H1 (cell line): Measurements from ENCODE around the gene INTS1. TPM values are rescaled to one million over a fixed set of nuclear protein-coding genes. Genes with fewer than 3 reads are reported as not detected.

ENCODE experiments used
- CTCF ChIA-PET: fragments of 300-600 bp; sonication (Branson Sonifier 250); formaldehyde crosslinking; loops from one replicate; lab custom pipeline; 2021; ENCODE audit not compliant: partially characterized antibody; lab: Charles Lee
- POLR2A ChIA-PET: fragments of 300-600 bp; sonication (Branson Sonifier 250); formaldehyde crosslinking; loops from one replicate; lab custom pipeline; 2021; ENCODE audit warnings: inconsistent platforms; ENCODE audit not compliant: partially characterized antibody; lab: Charles Lee
- DNase-seq, 2 experiments: peaks; one replicate each; pipeline versions ENCODE4 v3.0.0 to v3.0.0-alpha.2; 2010 to 2022; ENCODE audit warnings: low spot score in 2 of 2, low read depth in 1 of 2, mixed read lengths in 1 of 2
- FAIRE-seq: peaks from 2 replicates; lab custom pipeline; 2011; peaks lifted over from hg19 to GRCh38; lab: Jason Lieb, UNC
- H2AFZ ChIP-seq: 2 replicates; pipeline ENCODE4 v1.8.1; 2012; ENCODE audit warnings: low read length, inconsistent platforms
- H2AK5ac ChIP-seq: 2 replicates; pipeline ENCODE4 v1.6.1; 2013; ENCODE audit warnings: low read depth, low read length
- H2BK120ac ChIP-seq: replicated peaks from 2 replicates; pipeline ENCODE3; 2013; ENCODE audit warnings: low read depth, low read length, inconsistent platforms
- H2BK12ac ChIP-seq: 2 replicates; pipeline ENCODE4 v1.6.1; 2013; ENCODE audit warnings: low read depth, low read length
- H2BK15ac ChIP-seq: 2 replicates; pipeline ENCODE4 v1.6.1; 2013; ENCODE audit warnings: low read length
- H2BK20ac ChIP-seq: 2 replicates; pipeline ENCODE4 v1.6.1; 2013; ENCODE audit warnings: low read length
- H2BK5ac ChIP-seq: 2 replicates; pipeline ENCODE4 v1.6.1; 2013; ENCODE audit warnings: low read depth, low read length
- H3K14ac ChIP-seq: 2 replicates; pipeline ENCODE4 v1.6.1; 2013; ENCODE audit warnings: inconsistent platforms; ENCODE audit not compliant: insufficient read length
- H3K18ac ChIP-seq: 2 replicates; pipeline ENCODE4 v1.6.1; 2013; ENCODE audit warnings: low read length; ENCODE audit errors: extremely low read depth
- H3K23ac ChIP-seq: 2 replicates; pipeline ENCODE4 v1.6.1; 2013; ENCODE audit warnings: inconsistent platforms; ENCODE audit not compliant: insufficient read length
- H3K23me2 ChIP-seq: 2 replicates; pipeline ENCODE4 v1.6.1; 2013; ENCODE audit warnings: low read depth, low read length
- H3K27ac ChIP-seq: 2 replicates; pipeline ENCODE4 v1.6.1; 2011; ENCODE audit warnings: low read depth, low read length, inconsistent platforms
- H3K27me3 ChIP-seq, 4 experiments: replicated peaks in 1 of 4; 1 replicate in 1 of 4; 2 replicates in 3 of 4; pipeline versions ENCODE4 v1.6.1 to v1.8.1; 2011 to 2013; ENCODE audit warnings: low read length in 3 of 4, mild to moderate bottlenecking in 3 of 4, inconsistent platforms in 2 of 4, mixed read lengths in 2 of 4, moderate library complexity in 1 of 4; ENCODE audit not compliant: control insufficient read depth in 3 of 4, insufficient read depth in 3 of 4; ENCODE audit errors: extremely low read depth in 1 of 4
- H3K36me3 ChIP-seq, 4 experiments: 2 replicates each; pipeline versions ENCODE4 v1.6.1 to v1.8.1; 2011 to 2013; ENCODE audit warnings: mild to moderate bottlenecking in 4 of 4, low read length in 3 of 4, moderate library complexity in 2 of 4, control low read depth in 1 of 4, inconsistent platforms in 1 of 4; ENCODE audit not compliant: insufficient read depth in 4 of 4, control insufficient read depth in 2 of 4
- H3K4ac ChIP-seq: replicated peaks from 2 replicates; pipeline ENCODE3; 2013; ENCODE audit warnings: low read length, low read depth, mixed read lengths, inconsistent platforms; ENCODE audit not compliant: insufficient read length
- H3K4me1 ChIP-seq, 4 experiments: replicated peaks in 1 of 4; 1 replicate in 1 of 4; 2 replicates in 3 of 4; pipeline versions ENCODE4 v1.6.1 to v1.8.1; 2011 to 2013; ENCODE audit warnings: low read length in 3 of 4, inconsistent platforms in 2 of 4, mixed read lengths in 1 of 4; ENCODE audit not compliant: insufficient read depth in 4 of 4, control insufficient read depth in 3 of 4
- H3K4me2 ChIP-seq, 2 experiments: 2 replicates each; pipeline versions ENCODE4 v1.6.1 to v1.8.1; 2011 to 2013; ENCODE audit warnings: low read depth in 2 of 2, low read length in 2 of 2, control low read depth in 1 of 2, inconsistent platforms in 1 of 2, mild to moderate bottlenecking in 1 of 2; ENCODE audit not compliant: insufficient read depth in 1 of 2
- H3K4me3 ChIP-seq, 4 experiments: fragments of 200-600, 300-600 bp in 1 of 4; sonication (generic), shearing (Covaris generic), sonication (Bioruptor Twin) in 1 of 4; 2 replicates each; pipeline versions ENCODE4 v1.5.1 to v1.8.1; 2011 to 2016; ENCODE audit warnings: low read length in 4 of 4, low read depth in 3 of 4, control low read depth in 2 of 4, inconsistent platforms in 2 of 4, mild to moderate bottlenecking in 2 of 4, mixed read lengths in 1 of 4, moderate library complexity in 1 of 4; ENCODE audit not compliant: insufficient read depth in 2 of 4; ENCODE audit errors: extremely low read depth in 1 of 4
- H3K56ac ChIP-seq: replicated peaks from 2 replicates; pipeline ENCODE3; 2013; ENCODE audit warnings: low read depth, mild to moderate bottlenecking, mixed read lengths, low read length, inconsistent platforms; ENCODE audit not compliant: insufficient read length
- H3K79me1 ChIP-seq: 2 replicates; pipeline ENCODE4 v1.6.1; 2013; ENCODE audit warnings: low read depth, low read length, control low read depth
- H3K79me2 ChIP-seq, 2 experiments: 2 replicates each; pipeline versions ENCODE4 v1.6.1 to v1.8.1; 2012 to 2013; ENCODE audit warnings: low read length in 2 of 2, mild to moderate bottlenecking in 2 of 2, inconsistent platforms in 1 of 2; ENCODE audit not compliant: insufficient read depth in 2 of 2, control insufficient read depth in 1 of 2
- H3K9ac ChIP-seq, 4 experiments: replicated peaks in 1 of 4; 1 replicate in 1 of 4; 2 replicates in 3 of 4; pipeline versions ENCODE4 v1.6.1 to v1.8.1; 2011 to 2013; ENCODE audit warnings: low read depth in 3 of 4, low read length in 3 of 4, control low read depth in 2 of 4, mild to moderate bottlenecking in 2 of 4, moderate library complexity in 2 of 4, inconsistent platforms in 1 of 4; ENCODE audit errors: extremely low read depth in 1 of 4
- H3K9me3 ChIP-seq, 2 experiments: 2 replicates each; pipeline versions ENCODE4 v1.6.1 to v1.8.1; 2012 to 2013; ENCODE audit warnings: mild to moderate bottlenecking in 2 of 2, moderate library complexity in 2 of 2, control low read depth in 1 of 2, inconsistent platforms in 1 of 2, low read depth in 1 of 2, low read length in 1 of 2, mixed read lengths in 1 of 2; ENCODE audit not compliant: insufficient read depth in 2 of 2
- H4K20me1 ChIP-seq, 2 experiments: replicated peaks in 1 of 2; 2 replicates each; pipeline versions ENCODE3 to v1.8.1; 2011 to 2013; ENCODE audit warnings: inconsistent platforms in 2 of 2, low read length in 2 of 2, mild to moderate bottlenecking in 1 of 2; ENCODE audit not compliant: insufficient read depth in 2 of 2, control insufficient read depth in 1 of 2
- H4K5ac ChIP-seq: 2 replicates; pipeline ENCODE4 v1.6.1; 2013; ENCODE audit warnings: low read length, low read depth, mixed read lengths, inconsistent platforms; ENCODE audit not compliant: insufficient read length
- H4K8ac ChIP-seq: 2 replicates; pipeline ENCODE4 v1.8.0; 2013; ENCODE audit warnings: mild to moderate bottlenecking, moderate library complexity, low read length, inconsistent platforms; ENCODE audit not compliant: insufficient read depth; ENCODE audit errors: extremely low read depth
- H4K91ac ChIP-seq: replicated peaks from 2 replicates; pipeline ENCODE3; 2013; ENCODE audit warnings: low read length, mixed read lengths, inconsistent platforms; ENCODE audit not compliant: insufficient read length
- CTCF ChIP-seq, 3 experiments: IDR thresholded peaks; 1 replicate in 2 of 3; 2 replicates in 1 of 3; pipeline versions ENCODE4 v1.5.1 to v1.6.1; 2011; ENCODE audit warnings: low read length in 3 of 3, mild to moderate bottlenecking in 3 of 3, inconsistent platforms in 2 of 3, low read depth in 1 of 3, moderate library complexity in 1 of 3; ENCODE audit not compliant: insufficient read depth in 1 of 3; ENCODE audit errors: control extremely low read depth in 1 of 3
- EP300 ChIP-seq, 2 experiments: IDR thresholded peaks; 1 replicate in 1 of 2; 2 replicates in 1 of 2; pipeline ENCODE4 v1.6.1; 2011 to 2012; ENCODE audit warnings: low read depth in 2 of 2, low read length in 2 of 2, mild to moderate bottlenecking in 2 of 2, borderline replicate concordance in 1 of 2, inconsistent platforms in 1 of 2, moderate library complexity in 1 of 2
- FOSL1 ChIP-seq: IDR thresholded peaks from 2 replicates; pipeline ENCODE4 v1.6.1; 2011; ENCODE audit warnings: mild to moderate bottlenecking, low read depth, low read length, moderate library complexity; ENCODE audit not compliant: insufficient read depth
- JUND ChIP-seq: IDR thresholded peaks from 2 replicates; pipeline ENCODE4 v1.6.1; 2011; ENCODE audit warnings: mild to moderate bottlenecking, improper control_type of control experiment, low read length
- MAX ChIP-seq: IDR thresholded peaks from 2 replicates; pipeline ENCODE4 v1.6.1; 2012; ENCODE audit warnings: inconsistent platforms
- SP4 ChIP-seq: IDR thresholded peaks from 2 replicates; pipeline ENCODE4 v1.6.1; 2012; ENCODE audit warnings: low read length, inconsistent platforms
- USF2 ChIP-seq: IDR thresholded peaks from 2 replicates; pipeline ENCODE4 v1.6.1; 2011; ENCODE audit warnings: low read length, improper control_type of control experiment
- WGBS, 2 experiments: shearing (Covaris generic) in 1 of 2; methylation state at CpG; one replicate each; pipeline versions ENCODE4 v1.1.6 to v1.1.7; 2013 to 2015; ENCODE audit warnings: low lambda C conversion rate in 2 of 2, mixed read lengths in 2 of 2, inconsistent platforms in 1 of 2, low coverage in 1 of 2, missing lambda C conversion rate in 1 of 2; ENCODE audit not compliant: insufficient replicate concordance in 2 of 2, insufficient coverage in 1 of 2, insufficient read length in 1 of 2; ENCODE audit errors: extremely low coverage in 1 of 2, missing lambda C conversion rate in 1 of 2; 5-methylcytosine and 5-hydroxymethylcytosine counted together
- polyA plus RNA-seq, 7 experiments: library from polyadenylated mRNA; depleted of rRNA in 3 of 7; stranded (reverse) in 5 of 7; unstranded in 2 of 7; fragments of >200 nt in 5 of 7; fragments of 200-250 nt in 2 of 7; gene quantifications; 1 replicate in 5 of 7; 2 replicates in 1 of 7; 4 replicates in 1 of 7; pipeline versions ENCODE4 v1.2.1 to v1.2.3, GENCODE V29; 2011 to 2013; ENCODE audit warnings: missing spikeins in 2 of 7, mixed read lengths in 2 of 7
- total RNA-seq: library from RNA; stranded (reverse); fragmentation: NEBNext Ultra II Directional; extraction: Animal tissue kit (Norgen Biotek cat#: 25700); gene quantifications from 2 replicates; pipeline ENCODE4 v1.2.1, GENCODE V29; 2021

The INTS1 gene
- total and polyA plus RNA-seq, 2 of the 8 experiments (the other 6 are each of a cell fraction or from before 2014, with no cell fraction given) = 76.9 to 104 TPM

GRCh38 chr7:1501487-1502270 is 2.5 kb downstream of the INTS1 start:
- Histone ChIP-seq H4K20me1 (peaks cover 12 to 26% of the 10 kb centered on the region in 2 experiments), H3K14ac (no peak overlapping the region), H4K5ac (no peak overlapping the region), H3K9ac (no peak overlapping the region), H3K27me3 (no peaks in the 10 kb centered on the region), H3K56ac (no peak overlapping the region), H3K9me3 (no peaks in the 10 kb centered on the region), H4K91ac (no peak overlapping the region), H3K27ac (no peak overlapping the region), H2AK5ac (no peak overlapping the region), H3K23me2 (peaks cover 4% of the 10 kb centered on the region; the same call in 1 of the 2 replicates), H2BK20ac (no peak overlapping the region), H2BK120ac (no peak overlapping the region), H3K4me2 (no peak overlapping the region), H3K79me1 (peaks cover 14% of the 10 kb centered on the region; the same call in 1 of the 2 replicates), H2BK12ac (no peak overlapping the region), H3K18ac (no peak overlapping the region), H2BK15ac (no peak overlapping the region), H3K79me2 (peaks cover 10 to 29% of the 10 kb centered on the region in 2 experiments; a peak in 3 of 4 replicates), H4K8ac (no peak overlapping the region), H3K23ac (no peak overlapping the region), H3K4me1 (peaks cover under 1 to 15% (median 9%) of the 10 kb centered on the region in 4 experiments; a peak in 6 of 7 replicates), H2AFZ (no peak overlapping the region), H3K4me3 (no peak overlapping the region), H2BK5ac (no peak overlapping the region), H3K36me3 (peaks cover 9 to 47% (median 32%) of the 10 kb centered on the region in 4 experiments; a peak in 7 of 8 replicates), H3K4ac (no peak overlapping the region)
- ChIA-PET POLR2A (interaction anchor here (0.7 kb wide), 1 partner anchor 35 kb away, joined by 3 read pairs; no protein-coding TSS in a partner anchor), CTCF (interaction anchor here (0.6 to 1.2 kb wide), 3 partner anchors 10 to 101 kb away, joined by 3 read pairs; no protein-coding TSS in a partner anchor)
- FAIRE-seq = no peak
- DNase-seq = no peak
- 94% methylated on average over 21 of the region's 21 CpGs; no CpG with 5 or more reads in 1 of the 2 experiments for WGBS, 2 experiments
- TF ChIP-seq EP300 (IDR thresholded peaks at IDR 0.05; ENCODE audit: borderline replicate concordance in 1 of 2, low read depth in 2 of 2, low read length in 2 of 2) (no peak), JUND (no peak), USF2 (no peak), MAX (no peak), CTCF (IDR thresholded peaks at IDR 0.05; ENCODE audit: control extremely low read depth in 1 of 3, insufficient read depth in 1 of 3, low read depth in 1 of 3, low read length in 3 of 3) (no peak), SP4 (no peak), FOSL1 (no peak)
